Colon (tissue), 2 donors: ENCODE measurements around the gene FAM13A.
"Not testable (repeated sequence)": the region's sequence is repeated elsewhere in the genome, so short reads cannot be mapped to it uniquely, and the experiment has no call there.

Source experiments
- FAIRE-seq: peaks from 2 replicates; lab custom pipeline; 2012; peaks lifted over from hg19 to GRCh38; lab: Jason Lieb, UNC
- donor health status: control.
- donor health status: control.

FAM13A gene

DNA sequence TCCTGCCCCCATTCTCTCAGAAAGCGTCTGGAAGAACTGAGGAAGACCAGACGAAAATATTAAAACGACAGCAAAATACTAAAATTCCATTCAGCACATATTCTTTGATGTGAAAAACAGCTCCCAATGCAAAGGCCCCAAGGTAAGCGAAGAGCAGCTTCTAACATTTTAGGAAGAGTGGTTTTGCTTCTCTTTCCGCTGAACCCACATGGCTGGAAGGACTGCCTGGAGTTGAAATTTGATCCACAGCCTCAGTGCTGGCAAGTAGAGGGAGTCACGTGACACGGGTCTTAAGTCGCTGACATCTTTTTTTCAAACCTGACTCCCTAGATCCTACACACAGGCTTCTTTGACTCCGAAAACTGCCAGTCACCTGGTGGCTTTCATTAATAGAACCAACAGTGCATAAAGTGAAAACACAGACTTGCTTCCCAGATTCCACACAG, at the start of gene FAM13A:
Gene FAM13A (minus strand): TSS at position 233 of the 446 bp plus-strand sequence. CDS start 221 bp downstream, at position 12.
- FAIRE-seq = no peak

DNA sequence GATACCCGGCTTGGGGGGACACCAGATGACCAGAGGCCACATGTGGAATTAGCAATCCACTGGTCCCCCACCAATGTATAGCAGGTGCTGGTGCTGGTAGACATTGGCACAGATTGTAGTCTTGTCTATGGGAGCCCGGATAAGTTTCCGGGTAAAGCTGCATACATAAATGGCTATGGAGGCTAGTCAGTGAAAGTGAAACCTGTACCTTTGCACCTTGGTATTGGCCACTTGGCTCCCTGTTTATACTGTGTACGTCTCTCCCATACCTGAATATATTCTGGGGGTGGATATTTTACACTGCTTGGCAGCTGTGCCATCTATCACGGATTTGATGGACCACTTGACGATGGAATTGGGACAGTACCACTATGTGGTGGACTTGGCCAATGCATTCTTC, 48.7 kb upstream of the FAM13A start:
- no peak for FAIRE-seq

DNA sequence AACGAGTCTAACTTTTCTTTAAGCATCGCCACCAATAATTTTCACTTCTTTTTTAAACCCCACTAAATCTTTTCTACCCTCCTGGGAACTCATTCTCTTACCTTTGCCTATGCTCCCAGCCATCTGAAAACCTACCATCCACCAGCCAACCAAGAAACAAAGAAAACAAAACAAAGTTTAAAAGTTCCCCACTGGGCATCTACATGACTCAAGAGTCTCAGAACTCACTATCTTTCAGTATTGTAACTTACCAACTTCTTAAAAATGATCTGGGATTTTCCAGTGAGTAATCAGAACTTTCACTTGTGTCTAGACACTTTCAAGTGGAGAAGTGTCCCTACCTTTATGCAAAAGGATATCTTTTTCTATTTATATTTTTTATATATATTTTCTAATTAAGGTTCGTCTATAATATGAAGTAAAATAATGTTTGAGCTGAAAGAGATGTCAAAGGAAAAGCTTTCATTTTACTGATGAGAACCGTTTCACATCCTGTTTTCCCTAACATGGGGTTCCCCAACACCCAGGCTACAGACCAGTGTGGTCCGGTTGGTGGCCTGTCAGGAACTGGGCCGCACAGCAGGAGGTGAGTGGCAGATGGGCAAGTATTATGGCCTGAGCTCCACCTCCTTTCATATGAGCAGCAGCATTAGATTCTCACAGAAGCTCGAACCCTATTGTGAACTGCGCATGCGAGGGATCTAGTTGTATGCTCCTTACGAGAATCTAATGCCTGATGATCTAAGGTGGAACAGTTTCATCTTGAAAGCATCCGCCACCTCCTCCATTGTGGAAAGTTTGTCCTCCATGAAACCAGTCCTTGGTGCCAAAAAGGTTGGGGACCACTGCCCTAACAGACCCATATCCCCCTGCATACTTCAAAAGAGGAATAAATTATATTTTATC, 44.5 kb upstream of the FAM13A start:
- no peak for FAIRE-seq

DNA sequence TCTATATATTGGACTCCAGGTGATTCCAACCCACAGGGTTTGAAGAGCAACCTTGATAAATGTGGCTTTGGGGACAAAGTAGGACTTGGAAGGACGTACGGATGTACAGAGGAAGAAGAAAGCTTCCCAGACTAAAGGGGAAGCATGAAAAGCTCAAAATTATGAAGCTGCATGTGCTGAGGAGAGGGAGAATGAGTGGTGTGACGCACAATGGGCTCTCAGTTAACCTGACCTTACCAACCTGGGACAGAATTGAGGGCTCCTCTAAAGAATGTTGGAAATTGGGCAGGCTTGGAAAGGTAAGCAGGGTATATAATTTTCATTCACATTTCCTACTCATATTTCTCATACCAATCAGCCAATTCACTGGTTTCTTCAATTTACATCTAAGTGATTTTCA, 43.9 kb upstream of the FAM13A start:
- FAIRE-seq = no peak

DNA sequence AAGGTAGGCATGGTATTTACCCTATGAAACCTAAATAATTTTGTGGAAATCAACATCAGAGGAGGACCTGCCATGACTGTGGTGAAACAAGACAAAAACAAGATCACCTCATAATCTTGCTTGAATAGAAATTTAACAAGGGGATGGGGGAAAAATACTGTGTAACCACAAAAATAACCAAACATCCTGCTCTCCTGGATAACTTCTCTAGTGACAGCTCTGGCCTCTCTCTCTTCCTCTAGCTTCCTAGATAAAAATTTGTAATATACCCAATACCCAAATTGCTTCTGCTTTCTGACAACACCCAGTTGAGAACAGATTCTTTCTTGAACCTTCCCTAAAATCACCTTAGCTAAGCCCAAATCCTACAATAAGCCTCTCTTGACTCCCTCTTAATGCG, 42.5 kb upstream of the FAM13A start:
- FAIRE-seq = no peak

DNA sequence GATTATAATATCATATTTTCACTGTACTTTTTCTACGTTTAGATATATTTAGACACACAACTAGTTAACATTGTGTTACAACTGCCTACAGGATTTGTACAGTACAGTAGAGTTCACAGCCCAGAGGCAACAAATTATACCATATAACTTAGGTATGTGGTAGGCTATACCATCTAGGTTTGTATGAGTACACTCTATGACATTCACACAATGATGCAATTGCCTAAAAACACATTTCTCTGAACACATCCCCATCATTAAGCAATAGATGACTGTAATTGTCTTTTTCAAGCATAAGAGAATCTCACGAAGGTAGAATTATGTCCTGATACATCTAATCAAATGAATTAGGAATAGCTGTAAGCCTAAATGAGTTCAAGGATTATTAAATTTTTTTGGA, 42.0 kb upstream of the FAM13A start:
- no peak for FAIRE-seq

DNA sequence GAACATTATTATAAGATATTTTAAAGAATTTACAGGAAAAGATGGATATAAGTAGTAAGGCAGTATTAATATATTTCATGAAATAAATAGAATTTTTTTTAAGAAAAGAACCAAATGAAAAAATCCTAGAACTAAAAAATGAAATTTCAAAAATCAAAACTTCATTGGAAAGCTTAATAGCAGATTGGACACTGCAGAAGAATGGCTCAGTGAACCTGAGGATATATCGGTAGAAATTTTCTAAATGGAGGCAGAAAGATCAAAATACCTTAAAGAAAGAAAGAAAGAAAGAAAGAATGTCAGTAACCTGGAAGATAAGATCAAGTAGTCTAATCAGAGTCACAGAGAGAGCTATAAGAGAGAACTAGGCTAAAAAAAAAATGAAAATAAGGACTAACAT, 21.3 kb upstream of the FAM13A start:
- FAIRE-seq = no peak

DNA sequence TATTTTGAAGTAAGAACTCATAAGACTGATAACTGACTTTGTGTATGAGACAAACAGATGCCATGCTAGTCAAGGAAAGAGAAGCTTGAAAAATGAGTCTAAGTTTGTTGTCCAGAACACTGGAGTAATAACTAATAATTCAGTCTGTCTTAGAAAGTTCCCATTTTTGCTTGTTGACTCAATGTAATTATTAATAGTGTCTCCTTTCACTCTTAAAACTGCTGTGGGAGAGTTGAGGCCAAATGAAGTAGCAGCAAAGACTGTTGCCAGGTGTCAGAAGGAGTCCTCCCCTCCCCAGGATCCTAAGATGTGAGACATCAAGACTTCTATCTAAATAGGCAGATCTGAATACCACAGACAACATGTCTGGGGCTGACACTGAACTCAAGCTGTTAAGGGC, 20.8 kb upstream of the FAM13A start:
- FAIRE-seq = no peak

DNA sequence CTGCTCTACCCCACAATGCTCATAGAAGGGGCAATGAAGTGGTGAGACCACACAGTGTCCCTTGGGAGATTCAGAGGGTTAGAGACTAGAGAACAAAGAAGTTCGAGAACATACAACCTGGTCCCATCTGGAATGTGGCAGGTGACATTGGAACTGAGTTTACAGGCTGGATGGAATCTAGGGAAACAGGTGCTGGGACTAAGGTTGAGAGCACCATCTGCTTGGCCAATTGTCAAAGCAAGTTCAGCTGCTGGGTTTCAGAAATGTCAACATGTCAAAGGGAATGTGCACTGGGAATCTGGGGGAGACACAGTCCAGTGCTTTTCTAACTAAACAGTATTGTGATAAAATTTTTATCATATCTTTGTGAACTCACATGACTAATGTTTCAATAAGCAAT, 15.9 kb upstream of the FAM13A start:
- no peak for FAIRE-seq

DNA sequence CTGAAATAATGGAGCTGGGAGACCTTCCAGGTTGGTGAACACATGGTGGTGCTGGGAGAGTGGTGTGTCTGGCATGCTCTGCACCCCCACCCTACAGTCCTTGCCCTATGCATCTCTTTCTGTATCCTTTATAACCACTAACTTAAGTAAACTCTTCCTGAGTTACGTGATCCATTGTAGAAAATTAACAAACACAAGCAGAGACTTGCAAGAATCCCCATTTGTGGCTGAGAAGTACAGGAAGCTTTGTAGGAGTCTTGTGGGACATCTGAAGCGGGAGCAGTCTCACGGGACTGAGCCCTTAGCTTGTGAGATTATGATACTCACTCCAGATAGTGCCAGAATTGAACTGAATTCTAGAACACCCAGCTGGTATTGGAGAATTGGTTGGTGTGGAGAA, 14.3 kb upstream of the FAM13A start:
- FAIRE-seq = no peak

DNA sequence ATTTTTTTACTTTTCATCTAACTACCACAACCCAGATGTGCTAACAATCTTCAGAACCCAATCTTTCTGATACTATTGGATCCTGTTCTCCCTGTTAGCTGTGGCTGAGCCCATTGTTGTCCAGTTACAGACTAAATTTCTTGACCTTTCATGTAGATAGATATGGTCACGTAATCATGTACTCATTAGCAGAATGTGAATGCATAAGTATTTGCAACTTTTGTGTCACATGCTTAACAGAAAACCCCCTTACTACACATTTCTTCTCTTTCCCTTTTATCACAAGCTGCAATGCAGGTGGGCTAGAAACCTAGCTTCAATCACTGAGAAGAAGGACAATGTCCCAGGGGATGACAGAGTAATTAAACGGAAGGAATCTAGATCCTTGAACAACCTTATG, 13.1 kb upstream of the FAM13A start:
- no peak for FAIRE-seq

DNA sequence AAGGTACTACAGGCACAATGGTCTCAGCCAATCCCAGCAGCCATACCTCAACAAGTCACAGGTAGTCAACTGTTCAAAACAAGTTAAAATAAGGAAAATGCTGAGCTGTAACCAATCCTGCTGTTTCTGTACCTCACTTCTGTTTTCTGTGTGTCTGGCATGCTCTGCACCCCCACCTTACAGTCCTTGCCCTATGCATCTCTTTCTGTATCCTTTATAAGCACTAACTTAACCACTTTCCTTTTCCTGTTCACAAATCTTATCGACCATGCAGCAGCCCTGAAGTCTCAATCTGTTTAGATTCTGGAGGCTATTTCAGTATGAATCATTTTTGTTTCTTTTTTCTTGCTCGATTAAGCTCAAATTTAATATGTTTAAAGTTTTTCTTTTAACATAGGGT, 12.5 kb upstream of the FAM13A start:
- no peak for FAIRE-seq

DNA sequence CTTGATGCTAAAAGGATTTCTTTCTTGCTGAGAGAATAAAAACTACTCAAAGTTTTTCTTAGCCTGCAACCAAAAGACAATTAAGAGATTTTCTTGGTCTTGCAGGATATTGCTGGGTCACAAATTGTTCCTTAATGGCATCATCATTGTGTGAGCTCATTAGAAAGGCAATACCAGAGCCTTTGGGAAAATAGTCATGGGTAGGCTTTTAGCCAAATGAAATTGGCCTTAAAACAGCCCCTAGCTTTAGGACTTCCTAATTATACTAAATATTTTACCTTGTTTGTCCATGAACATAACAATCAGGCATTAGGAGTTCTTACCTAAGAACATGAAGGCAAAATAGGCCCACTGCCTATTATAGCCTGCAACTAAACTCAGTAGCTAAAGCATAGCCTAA, 10.4 kb upstream of the FAM13A start:
- FAIRE-seq = no peak

DNA sequence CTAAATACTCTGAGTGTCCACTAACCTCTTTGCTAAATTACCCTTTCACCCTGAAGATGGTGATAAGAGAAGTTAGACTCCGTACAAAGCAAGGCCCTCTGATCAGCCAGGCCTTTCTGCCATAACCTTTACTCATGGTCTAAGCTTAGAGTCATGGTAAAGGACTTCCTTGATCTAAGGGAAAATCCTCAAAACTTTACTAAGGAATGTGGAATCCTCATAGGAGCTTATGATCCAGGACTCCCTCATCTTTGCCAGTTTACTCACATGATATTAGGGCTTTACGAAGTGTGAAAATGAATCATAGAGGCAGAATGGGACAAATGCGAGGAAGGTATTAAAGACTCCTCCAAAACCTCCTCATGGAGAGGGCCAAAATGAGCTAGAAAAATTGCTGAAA, 7.9 kb upstream of the FAM13A start:
- FAIRE-seq = no peak

DNA sequence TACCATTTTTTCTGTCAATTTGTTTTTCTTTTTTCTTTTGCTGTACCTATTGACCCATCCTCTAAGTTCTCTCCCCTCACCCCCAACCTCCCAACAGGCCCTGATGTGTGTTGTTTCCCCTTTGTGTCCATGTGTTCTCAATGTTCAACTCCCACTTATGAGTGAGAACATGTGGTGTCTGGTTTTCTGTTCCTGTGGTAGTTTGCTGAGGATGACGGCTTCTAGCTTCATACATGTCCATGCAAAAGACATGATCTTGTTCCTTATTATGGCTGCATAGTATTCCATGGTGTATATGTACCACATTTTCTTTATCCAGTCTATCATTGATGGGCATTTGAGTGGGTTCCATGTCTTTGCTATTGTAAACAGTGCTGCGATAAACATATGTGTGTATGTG, 859 bp upstream of the FAM13A start:
- not testable (repeated sequence) for FAIRE-seq

DNA sequence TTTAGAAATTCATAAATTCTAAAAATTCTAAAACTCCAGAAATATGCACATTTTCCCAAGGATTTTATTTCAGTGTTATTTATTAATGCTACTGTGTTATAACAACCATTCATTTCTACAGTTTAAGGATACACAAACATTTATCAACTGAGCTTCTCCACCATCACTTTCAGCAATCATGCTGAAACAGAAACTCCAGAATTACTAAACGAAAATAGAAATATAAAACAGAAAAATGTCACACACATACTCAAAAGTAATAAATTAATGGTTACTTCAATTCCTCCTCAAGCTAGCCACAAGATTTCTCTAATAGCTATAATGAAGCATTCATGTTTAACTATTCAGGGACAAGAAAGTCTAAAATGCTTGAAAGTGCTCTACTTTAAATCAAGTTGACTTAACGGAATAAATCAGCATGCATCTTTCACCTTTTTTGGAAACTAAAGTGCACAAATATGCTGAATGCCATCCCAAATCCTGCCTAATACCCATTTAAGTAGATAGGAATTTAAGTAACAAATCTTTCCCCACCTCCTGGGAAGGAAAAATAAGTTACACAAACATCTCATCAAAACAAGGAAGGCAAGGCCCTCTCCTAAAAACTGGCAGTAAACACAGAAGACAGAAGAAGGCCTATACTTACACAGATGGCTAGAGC, 563 bp downstream of the FAM13A start:
- FAIRE-seq = no peak

DNA sequence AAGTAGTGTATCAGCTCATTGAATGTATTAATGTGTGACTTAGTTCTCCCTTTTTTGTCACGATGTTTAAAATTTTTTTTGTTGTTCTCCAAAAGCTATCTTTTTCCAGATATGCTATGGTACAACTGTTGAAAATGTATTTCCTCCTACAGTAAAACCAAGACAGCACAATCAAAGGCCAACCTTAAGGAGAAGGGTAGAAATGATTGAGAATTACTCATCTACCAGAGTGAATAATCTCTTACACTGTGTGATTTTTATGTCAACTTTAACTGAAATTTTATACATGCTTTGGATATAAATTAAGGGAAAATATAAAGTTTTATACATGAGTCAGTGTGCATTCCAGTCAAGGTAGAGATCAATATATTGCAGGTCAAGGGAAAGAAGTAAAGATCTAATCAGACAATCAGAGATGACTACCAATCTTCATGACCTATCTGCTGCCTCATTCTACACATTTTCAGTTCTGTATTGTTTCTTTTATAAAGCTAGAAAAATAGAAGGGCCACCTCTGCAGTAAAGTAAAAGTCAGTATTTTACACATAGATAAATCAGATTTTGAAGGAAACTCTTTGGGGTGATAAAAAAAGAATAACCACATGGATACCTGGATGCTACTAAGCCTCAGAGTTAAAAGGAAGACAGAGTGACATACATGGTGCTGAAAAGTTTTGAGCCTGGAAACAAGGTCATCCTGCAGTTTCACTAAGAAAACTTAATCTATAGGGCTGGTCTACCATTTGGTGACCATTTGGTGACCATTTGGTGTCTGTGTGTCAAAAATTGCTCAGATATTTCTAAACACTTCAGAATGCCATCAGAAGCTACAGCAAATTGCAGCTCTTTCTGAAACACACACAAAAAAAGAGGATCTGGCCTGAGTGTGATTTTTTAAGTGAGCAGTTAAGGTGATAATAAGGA, 1.6 kb downstream of the FAM13A start:
- FAIRE-seq = no peak

DNA sequence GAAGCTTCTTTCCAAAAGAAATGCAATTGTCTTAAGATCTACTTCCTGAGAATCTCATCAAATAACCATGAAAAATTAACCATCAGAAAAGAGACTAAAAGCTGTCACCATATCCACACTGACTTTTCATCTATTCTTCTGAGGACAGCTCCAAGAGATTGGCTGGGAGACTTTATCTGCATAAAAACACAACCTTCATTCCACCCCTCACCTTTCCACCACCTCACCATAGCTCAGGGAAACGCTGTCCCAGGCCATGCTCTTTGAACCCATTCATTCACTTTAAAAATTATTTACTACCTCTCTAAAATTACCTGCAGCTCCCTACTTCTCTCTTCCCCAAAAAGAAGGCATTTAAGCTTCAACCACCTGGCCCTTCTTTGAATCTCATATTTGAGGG, 2.4 kb downstream of the FAM13A start:
- FAIRE-seq = no peak

DNA sequence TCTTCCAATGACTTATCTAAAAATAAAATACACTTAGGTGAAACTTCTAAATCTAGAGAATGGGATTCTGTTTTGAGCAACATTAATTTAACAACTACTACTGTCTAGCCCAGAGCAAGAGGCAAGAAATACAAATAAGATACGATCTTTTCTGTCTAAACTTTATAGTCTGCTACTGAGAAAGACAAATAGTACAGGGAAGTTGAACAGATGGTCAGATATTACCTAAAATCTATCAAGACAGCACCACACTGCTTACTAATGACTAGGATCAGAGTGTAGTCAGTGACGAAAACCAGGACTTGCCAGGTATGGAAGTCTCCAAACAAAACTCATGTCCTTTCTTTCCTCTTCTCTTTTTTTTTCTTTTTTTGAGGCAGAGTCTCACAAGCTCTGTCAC, 7.1 kb downstream of the FAM13A start:
- FAIRE-seq = no peak

DNA sequence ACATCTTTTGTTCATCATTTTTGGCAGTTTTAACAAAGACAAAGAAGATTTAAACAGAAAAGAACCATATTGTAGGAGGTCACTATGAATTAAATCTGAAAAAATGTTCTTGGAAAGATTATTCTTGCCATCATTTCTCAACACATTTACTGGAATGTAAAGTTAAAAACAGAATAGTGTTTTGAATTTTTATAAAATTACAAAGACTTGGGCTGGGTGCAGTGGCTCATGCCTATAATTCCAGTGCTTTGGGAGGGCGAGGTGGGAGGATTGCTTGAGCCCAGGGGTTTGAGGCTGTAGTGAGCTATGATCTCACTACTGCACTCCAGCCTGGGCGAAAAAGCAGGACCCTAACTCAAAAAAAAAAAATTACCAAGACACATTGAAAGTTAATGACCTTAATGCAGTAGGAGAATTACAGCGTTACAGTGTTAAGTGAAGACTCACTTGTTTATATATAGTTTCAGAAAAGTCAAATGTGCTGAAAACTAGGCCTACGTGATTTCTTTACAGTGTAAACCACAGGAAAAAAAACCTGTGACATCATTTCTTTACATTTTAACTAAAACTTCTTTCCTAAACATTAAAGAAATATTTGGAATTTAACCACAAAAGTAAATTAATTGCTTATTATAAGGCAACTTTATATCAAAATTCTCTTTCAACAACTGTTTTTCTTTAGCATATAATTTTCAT, 7.9 kb downstream of the FAM13A start:
- FAIRE-seq = no peak

DNA sequence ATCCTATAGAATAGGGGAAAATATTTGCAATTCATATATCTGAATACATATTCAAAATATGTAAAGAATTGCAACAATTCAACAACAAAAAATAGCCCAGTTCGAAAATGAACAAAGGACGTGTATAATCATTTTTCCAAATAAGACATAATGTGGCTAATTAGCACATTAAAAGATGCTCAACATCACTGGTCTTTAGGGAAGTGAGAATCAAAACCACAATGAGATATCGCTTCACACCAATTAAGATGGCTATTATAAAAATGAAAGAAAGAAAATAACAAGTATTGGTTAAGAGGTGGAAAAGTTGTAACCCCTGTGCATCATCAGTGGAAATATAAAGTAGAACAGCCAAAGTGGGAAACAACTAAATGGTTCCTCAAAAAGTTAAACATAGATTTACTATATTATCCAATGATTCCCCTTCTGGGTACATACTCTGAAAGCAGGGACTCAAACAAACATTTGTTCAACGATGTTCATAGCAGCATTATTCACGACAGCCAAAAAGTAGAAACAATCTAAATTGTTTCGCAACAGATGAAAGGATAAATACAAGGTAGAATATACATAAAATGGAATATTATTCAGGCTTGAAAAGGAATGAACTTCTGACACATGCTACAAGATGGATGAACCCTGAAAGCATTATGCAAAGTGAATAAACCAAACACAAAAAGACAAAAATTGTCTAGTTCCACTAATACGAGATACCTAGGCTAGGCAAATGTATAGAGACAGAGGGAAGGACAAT, 12.7 kb downstream of the FAM13A start:
- no peak for FAIRE-seq
